ENCODE results near the gene DOCK4.

DOCK4 gene

DNA sequence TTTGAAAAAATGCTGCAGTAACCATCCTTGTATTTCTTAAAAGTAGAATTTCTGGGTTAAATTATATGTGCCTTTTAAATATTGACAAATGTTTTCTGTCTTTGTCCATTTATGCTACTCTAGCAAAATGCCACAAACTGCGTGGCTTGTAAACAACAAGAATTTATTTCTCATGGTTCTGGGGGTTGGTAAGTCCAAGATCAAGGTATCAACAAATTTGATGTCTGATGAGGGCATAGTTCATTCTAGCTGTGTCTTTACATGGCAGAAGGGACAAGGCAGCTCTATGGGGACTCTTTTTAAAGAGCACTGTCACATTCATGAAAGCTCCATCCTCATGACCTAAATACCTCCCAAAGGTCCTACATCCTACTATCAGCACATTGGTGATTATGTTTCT is 27.9 kb upstream of the DOCK4 start:
- Histone ChIP-seq H3K4me3 (ENCODE audit: low read depth in 1 of 2, low read length in 2 of 2) (no peak overlapping the region), H3K4me1 (ENCODE audit: control insufficient read depth in 1 of 2, insufficient read depth in 2 of 2, low read length in 2 of 2) (no peaks in the 10 kb centered on the region), H3K36me3 (ENCODE audit: control insufficient read depth in 1 of 2, insufficient read depth in 2 of 2, low read length in 2 of 2) (no peaks in the 10 kb centered on the region), H3K9me3 (ENCODE audit: control insufficient read depth in 1 of 2, low read length in 2 of 2) (no peaks in the 10 kb centered on the region), H3K27ac (ENCODE audit: low read length) (no peak overlapping the region), H3K27me3 (ENCODE audit: low read depth, low read length) (no peaks in the 10 kb centered on the region)

DNA sequence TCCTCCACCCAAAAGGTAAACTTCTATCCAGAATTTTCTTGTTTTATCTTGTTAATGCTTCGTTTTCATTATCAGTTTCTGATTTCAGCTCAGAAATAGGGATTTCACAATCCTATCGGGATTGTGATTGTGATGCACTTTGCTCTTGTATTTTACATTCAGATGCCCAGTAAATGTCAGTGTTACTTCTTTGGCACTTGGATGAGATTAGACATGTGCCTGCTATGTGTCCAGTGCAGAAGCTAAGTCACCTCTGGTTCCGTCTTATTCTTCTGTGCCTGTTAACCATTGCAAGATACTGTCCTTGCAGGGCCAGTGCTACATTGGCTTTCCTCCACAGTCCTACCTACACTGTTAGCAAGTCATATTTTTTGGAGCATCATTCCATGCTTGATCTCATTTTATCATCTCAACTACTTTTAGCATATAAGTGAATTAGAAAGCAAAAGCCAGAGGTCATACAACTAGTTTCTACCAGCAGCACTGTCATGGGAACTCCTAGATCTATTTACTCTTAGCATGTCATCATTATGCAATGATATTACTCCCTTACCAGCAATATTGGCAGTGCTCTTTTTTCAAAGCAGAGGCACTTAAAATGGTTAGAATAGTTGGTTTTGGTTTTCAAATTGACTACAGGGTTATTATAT is 27.0 kb upstream of the DOCK4 start:
- Histone ChIP-seq H3K9me3 (ENCODE audit: control insufficient read depth in 1 of 2, low read length in 2 of 2) (no peaks in the 10 kb centered on the region), H3K36me3 (ENCODE audit: control insufficient read depth in 1 of 2, insufficient read depth in 2 of 2, low read length in 2 of 2) (no peaks in the 10 kb centered on the region), H3K27me3 (ENCODE audit: low read depth, low read length) (no peaks in the 10 kb centered on the region), H3K4me3 (ENCODE audit: low read depth in 1 of 2, low read length in 2 of 2) (no peak overlapping the region), H3K4me1 (ENCODE audit: control insufficient read depth in 1 of 2, insufficient read depth in 2 of 2, low read length in 2 of 2) (no peaks in the 10 kb centered on the region), H3K27ac (ENCODE audit: low read length) (no peak overlapping the region)

DNA sequence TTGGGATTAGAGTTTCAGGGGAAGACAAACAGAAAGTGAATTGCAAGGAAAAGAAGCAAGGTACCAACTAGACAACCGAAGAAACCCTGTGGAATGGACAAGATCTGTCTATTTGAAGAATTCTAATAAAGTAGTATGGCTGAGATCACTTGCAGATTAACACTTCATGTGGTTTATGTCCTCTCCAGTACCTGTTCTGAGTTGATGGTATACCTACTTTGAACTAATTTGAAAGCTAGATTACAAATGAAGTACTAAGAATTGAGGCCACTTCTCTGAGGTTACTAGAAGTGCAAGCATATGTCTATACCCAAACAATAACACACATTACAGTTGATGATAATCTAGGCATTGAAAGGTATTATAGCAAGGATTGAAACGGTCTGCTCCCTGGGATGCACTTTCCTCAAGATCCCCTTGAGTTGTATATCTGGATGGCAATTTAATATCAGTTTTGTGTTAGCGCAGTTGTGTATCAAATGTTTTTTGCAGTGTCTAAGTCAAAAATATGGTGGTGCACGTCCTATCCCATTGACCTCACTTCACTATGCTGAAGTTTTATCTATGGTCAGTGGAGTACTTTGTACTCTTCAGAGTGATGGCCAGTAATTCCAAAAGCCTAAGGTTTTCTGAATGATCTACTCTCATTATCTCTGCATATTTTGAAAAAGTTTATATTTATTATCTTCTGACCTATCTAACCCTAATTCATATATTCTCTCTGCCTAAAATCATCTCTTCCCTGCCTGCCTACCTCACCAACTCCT is 26.2 kb upstream of the DOCK4 start:
- Histone ChIP-seq H3K4me3 (ENCODE audit: low read depth in 1 of 2, low read length in 2 of 2) (no peak overlapping the region), H3K27ac (ENCODE audit: low read length) (no peak overlapping the region), H3K9me3 (ENCODE audit: control insufficient read depth in 1 of 2, low read length in 2 of 2) (no peaks in the 10 kb centered on the region), H3K27me3 (ENCODE audit: low read depth, low read length) (no peaks in the 10 kb centered on the region), H3K36me3 (ENCODE audit: control insufficient read depth in 1 of 2, insufficient read depth in 2 of 2, low read length in 2 of 2) (no peaks in the 10 kb centered on the region), H3K4me1 (ENCODE audit: control insufficient read depth in 1 of 2, insufficient read depth in 2 of 2, low read length in 2 of 2) (no peaks in the 10 kb centered on the region)

DNA sequence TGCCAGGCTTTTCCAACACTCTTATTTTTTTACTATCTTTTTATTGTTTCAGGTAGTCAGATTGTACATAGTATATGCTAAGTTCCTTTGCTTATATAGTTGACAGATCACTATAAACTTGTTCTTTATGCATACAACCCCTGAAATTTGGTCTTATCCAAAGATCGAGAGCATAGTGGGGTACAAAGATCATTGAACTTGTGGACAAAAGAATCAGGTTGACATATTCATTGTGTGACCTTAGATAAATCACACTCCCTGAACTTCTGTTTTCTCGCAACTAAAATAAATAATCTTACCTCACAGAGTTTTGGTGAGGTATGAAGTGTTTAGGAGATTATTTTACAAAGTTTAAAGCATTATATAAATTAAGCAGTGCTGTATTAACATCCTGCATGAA is 22.4 kb upstream of the DOCK4 start:
- Histone ChIP-seq H3K4me3 (ENCODE audit: low read depth in 1 of 2, low read length in 2 of 2) (no peak overlapping the region), H3K9me3 (ENCODE audit: control insufficient read depth in 1 of 2, low read length in 2 of 2) (no peaks in the 10 kb centered on the region), H3K36me3 (ENCODE audit: control insufficient read depth in 1 of 2, insufficient read depth in 2 of 2, low read length in 2 of 2) (no peaks in the 10 kb centered on the region), H3K27ac (ENCODE audit: low read length) (no peak overlapping the region), H3K4me1 (ENCODE audit: control insufficient read depth in 1 of 2, insufficient read depth in 2 of 2, low read length in 2 of 2) (peaks cover 0 to 1% of the 10 kb centered on the region in 2 donors), H3K27me3 (ENCODE audit: low read depth, low read length) (no peaks in the 10 kb centered on the region)

DNA sequence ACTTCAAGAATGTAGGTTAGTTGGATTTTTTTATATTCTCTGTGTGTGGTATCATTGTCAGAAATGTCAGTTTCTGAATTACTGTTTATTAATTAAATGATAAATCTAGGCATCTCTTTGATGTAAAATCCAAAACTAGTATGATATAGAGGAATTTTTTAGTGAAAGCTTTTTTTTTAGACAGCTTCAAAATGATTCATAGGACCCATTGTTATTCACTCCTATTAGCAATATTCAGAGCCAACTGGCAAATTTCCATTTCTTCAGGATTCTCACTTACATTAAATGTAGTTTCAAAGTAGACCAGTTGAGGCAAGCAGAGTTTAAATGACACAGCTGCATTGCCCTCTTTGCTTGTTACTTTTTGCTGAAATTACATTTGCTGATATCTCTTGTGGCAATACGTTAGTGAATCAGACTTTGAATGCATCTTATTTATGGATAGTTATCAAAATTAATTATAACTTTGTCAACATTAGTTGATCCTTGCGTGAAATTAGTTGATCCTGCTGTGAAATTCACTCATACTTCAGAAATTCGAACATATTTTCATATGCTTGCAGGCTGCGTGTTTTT is 20.6 kb upstream of the DOCK4 start:
- Histone ChIP-seq H3K36me3 (ENCODE audit: control insufficient read depth in 1 of 2, insufficient read depth in 2 of 2, low read length in 2 of 2) (no peaks in the 10 kb centered on the region), H3K4me1 (ENCODE audit: control insufficient read depth in 1 of 2, insufficient read depth in 2 of 2, low read length in 2 of 2) (peaks cover 0 to 4% of the 10 kb centered on the region in 2 donors), H3K9me3 (ENCODE audit: control insufficient read depth in 1 of 2, low read length in 2 of 2) (no peaks in the 10 kb centered on the region), H3K27ac (ENCODE audit: low read length) (no peak overlapping the region), H3K4me3 (ENCODE audit: low read depth in 1 of 2, low read length in 2 of 2) (no peak overlapping the region), H3K27me3 (ENCODE audit: low read depth, low read length) (no peaks in the 10 kb centered on the region)

DNA sequence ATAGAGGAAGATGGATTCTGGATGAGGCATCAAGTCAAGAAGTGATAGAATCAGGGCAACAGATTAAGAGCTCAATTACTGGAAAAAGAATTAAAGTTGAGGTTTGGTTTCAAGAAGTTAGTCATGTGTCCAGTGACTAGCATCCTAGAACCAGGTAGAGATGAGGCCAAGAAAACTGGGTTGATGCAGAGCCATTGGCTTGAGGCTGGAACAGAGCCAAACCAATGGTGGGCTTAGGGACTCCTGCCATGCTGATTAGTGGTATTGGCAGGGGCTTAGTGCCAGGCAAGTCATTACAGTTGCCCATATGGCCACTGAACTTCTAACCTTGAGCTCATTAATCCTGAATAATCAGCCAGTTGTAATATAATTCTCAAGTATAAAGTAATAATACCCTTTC is 18.8 kb upstream of the DOCK4 start:
- no peaks in the 10 kb centered on the region for H3K27me3 ChIP-seq (ENCODE audit: low read depth, low read length)
- no peaks in the 10 kb centered on the region for H3K9me3 ChIP-seq (ENCODE audit: control insufficient read depth in 1 of 2, low read length in 2 of 2)
- H3K36me3 ChIP-seq (ENCODE audit: control insufficient read depth in 1 of 2, insufficient read depth in 2 of 2, low read length in 2 of 2): no peaks in the 10 kb centered on the region
- H3K27ac ChIP-seq (ENCODE audit: low read length): no peak overlapping the region
- H3K4me3 ChIP-seq (ENCODE audit: low read depth in 1 of 2, low read length in 2 of 2): no peak overlapping the region
- peaks cover 0 to 4% of the 10 kb centered on the region in 2 donors for H3K4me1 ChIP-seq (ENCODE audit: control insufficient read depth in 1 of 2, insufficient read depth in 2 of 2, low read length in 2 of 2)

DNA sequence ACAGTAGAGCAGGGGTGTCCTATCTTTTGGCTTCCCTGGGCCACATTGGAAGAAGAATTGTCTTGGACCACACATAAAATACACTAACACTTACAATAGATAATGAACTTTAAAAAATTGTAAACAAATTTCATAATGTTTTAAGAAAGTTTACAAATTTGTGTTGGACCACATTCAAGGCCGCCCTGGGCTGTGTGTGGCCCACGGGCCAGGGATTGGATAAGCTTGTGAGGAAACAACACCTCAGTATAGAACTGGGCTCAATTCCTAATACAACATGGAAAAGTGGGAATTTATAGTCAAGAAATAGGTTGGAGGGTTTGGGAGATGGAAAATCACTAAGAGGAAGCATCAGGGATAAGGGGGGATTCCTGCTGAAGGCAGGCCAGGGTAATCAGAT is 18.0 kb upstream of the DOCK4 start:
- Histone ChIP-seq H3K4me3 (ENCODE audit: low read depth in 1 of 2, low read length in 2 of 2) (no peak overlapping the region), H3K36me3 (ENCODE audit: control insufficient read depth in 1 of 2, insufficient read depth in 2 of 2, low read length in 2 of 2) (no peaks in the 10 kb centered on the region), H3K9me3 (ENCODE audit: control insufficient read depth in 1 of 2, low read length in 2 of 2) (no peaks in the 10 kb centered on the region), H3K27ac (ENCODE audit: low read length) (no peak overlapping the region), H3K4me1 (ENCODE audit: control insufficient read depth in 1 of 2, insufficient read depth in 2 of 2, low read length in 2 of 2) (peaks cover 0 to 4% of the 10 kb centered on the region in 2 donors), H3K27me3 (ENCODE audit: low read depth, low read length) (no peaks in the 10 kb centered on the region)

DNA sequence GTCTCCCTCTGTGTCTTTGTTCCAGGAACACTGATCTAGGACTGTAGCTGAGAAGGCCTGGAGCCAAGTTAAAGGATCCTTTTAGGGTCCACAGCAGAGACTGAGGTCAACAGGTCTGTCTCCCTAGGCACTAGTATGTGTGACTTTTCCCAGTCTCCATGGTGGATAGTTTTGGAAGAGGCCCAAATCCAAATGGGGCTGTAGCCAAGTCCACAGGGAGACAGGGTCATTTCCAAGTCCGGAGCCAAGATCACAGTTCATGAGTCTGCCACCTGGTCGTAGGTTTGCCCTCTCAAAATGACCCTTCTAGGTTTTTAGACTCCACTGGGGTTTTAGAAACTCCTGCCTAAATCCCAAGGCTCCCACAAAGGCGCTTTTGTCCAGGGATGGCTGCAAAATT is 17.1 kb upstream of the DOCK4 start:
- Histone ChIP-seq H3K27me3 (ENCODE audit: low read depth, low read length) (no peaks in the 10 kb centered on the region), H3K27ac (ENCODE audit: low read length) (no peak overlapping the region), H3K9me3 (ENCODE audit: control insufficient read depth in 1 of 2, low read length in 2 of 2) (no peaks in the 10 kb centered on the region), H3K4me1 (ENCODE audit: control insufficient read depth in 1 of 2, insufficient read depth in 2 of 2, low read length in 2 of 2) (peaks cover 0 to 4% of the 10 kb centered on the region in 2 donors), H3K36me3 (ENCODE audit: control insufficient read depth in 1 of 2, insufficient read depth in 2 of 2, low read length in 2 of 2) (no peaks in the 10 kb centered on the region), H3K4me3 (ENCODE audit: low read depth in 1 of 2, low read length in 2 of 2) (no peak overlapping the region)

DNA sequence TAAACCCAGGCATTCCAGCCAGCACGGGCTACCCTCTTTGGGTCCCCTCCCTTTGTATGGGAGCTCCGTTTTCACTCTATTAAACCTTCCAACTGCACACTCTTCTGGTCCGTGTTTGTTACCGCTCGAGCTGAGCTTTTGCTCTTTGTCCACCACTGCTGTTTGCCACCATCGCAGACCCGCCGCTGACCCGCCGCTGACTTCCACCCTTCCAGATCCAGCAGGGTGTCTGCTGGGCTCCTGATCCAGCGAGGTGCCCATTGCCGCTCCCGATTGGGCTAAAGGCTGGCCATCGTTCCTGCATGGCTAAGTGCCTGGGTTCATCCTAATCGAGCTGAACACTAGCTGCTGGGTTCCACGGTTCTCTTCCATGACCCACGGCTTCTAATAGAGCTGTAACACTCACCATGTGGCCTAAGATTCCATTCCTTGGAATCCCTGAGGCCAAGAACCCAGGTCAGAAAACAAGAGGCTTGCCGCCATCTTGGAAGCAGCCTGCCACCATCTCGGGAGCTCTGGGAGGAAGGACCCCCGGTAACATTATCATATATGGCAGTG is 14.8 kb upstream of the DOCK4 start:
- no peak overlapping the region for H3K4me3 ChIP-seq (ENCODE audit: low read depth in 1 of 2, low read length in 2 of 2)
- no peaks in the 10 kb centered on the region for H3K27me3 ChIP-seq (ENCODE audit: low read depth, low read length)
- no peak overlapping the region for H3K27ac ChIP-seq (ENCODE audit: low read length)
- H3K36me3 ChIP-seq (ENCODE audit: control insufficient read depth in 1 of 2, insufficient read depth in 2 of 2, low read length in 2 of 2): no peaks in the 10 kb centered on the region
- H3K9me3 ChIP-seq (ENCODE audit: control insufficient read depth in 1 of 2, low read length in 2 of 2): no peaks in the 10 kb centered on the region
- peaks cover 0 to 4% of the 10 kb centered on the region in 2 donors for H3K4me1 ChIP-seq (ENCODE audit: control insufficient read depth in 1 of 2, insufficient read depth in 2 of 2, low read length in 2 of 2)

DNA sequence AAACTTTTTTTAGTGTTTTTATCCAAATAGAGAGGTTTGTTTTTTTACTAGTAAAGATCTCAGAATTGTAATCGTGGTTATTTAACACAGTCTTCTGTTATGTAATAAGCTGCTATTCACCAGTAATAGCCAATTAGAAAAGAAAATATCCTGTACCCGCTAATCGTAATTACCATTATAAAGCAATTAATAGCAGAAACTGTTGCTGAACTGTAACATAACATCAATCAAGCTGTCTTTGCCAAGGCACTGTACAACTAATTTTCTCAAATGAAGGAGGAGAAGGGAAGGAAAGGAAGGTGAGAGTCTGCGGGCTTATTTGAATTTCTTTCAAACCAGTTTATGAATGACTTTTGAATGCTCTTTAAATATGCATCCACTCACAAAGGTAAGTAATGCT is 9.6 kb upstream of the DOCK4 start:
- Histone ChIP-seq H3K36me3 (ENCODE audit: control insufficient read depth in 1 of 2, insufficient read depth in 2 of 2, low read length in 2 of 2) (no peaks in the 10 kb centered on the region), H3K4me3 (ENCODE audit: low read depth in 1 of 2, low read length in 2 of 2) (no peak overlapping the region), H3K27ac (ENCODE audit: low read length) (no peak overlapping the region), H3K4me1 (ENCODE audit: control insufficient read depth in 1 of 2, insufficient read depth in 2 of 2, low read length in 2 of 2) (peaks cover 0 to 6% of the 10 kb centered on the region in 2 donors), H3K27me3 (ENCODE audit: low read depth, low read length) (no peaks in the 10 kb centered on the region), H3K9me3 (ENCODE audit: control insufficient read depth in 1 of 2, low read length in 2 of 2) (no peaks in the 10 kb centered on the region)

DNA sequence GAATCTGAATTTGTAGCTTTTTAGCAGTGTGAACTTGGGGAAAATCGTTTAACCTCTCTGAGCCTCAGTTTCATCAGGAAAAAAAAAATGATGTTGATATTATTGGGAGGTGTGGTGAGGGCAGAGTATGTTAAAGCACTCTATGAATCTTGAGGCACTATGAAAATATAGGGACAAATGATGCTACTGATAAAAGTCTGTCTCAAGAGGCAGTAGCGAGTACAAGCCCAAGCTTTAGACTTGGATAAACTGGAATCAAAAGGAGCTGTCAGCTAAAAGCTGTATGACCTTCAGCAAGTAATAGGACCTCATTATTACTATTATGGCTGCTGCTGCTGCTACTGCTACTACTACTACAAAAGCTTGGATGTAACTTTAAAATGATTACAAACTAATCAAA is 8.7 kb upstream of the DOCK4 start:
- Histone ChIP-seq H3K4me3 (ENCODE audit: low read depth in 1 of 2, low read length in 2 of 2) (no peak overlapping the region), H3K9me3 (ENCODE audit: control insufficient read depth in 1 of 2, low read length in 2 of 2) (no peaks in the 10 kb centered on the region), H3K27ac (ENCODE audit: low read length) (no peak overlapping the region), H3K36me3 (ENCODE audit: control insufficient read depth in 1 of 2, insufficient read depth in 2 of 2, low read length in 2 of 2) (no peaks in the 10 kb centered on the region), H3K27me3 (ENCODE audit: low read depth, low read length) (no peaks in the 10 kb centered on the region), H3K4me1 (ENCODE audit: control insufficient read depth in 1 of 2, insufficient read depth in 2 of 2, low read length in 2 of 2) (peaks cover 0 to 6% of the 10 kb centered on the region in 2 donors)

Data from muscle layer of duodenum (tissue), 2 donors.